MCF 10A (cell line): ENCODE measurements around the gene SLC25A10. TPM values are rescaled to one million over a fixed set of nuclear protein-coding genes. Genes with fewer than 3 reads are reported as not detected.

Experiments
- BruUV-seq: library from RNA; stranded (reverse); fragments of 400-500 nt; replicated peaks from 2 replicates; lab custom pipeline; 2021; lab: Mats Ljungman, UMichigan
- CTCF ChIA-PET: fragments of 300-600 bp; sonication (Branson Sonifier 250); formaldehyde crosslinking; extraction: SDS; loops from one replicate; lab custom pipeline; 2021; ENCODE audit warnings: antibody characterized with exemption, inconsistent platforms; lab: Yijun Ruan, JAX
- POLR2A ChIA-PET: fragments of 300-600, 350-650 bp; sonication (Branson Sonifier 250); formaldehyde crosslinking; extraction: SDS; loops from one replicate; lab custom pipeline; 2020; ENCODE audit warnings: antibody characterized with exemption, inconsistent platforms; lab: Yijun Ruan, JAX
- DNase-seq: peaks from one replicate; pipeline ENCODE4 v3.0.0-alpha.2; 2018; ENCODE audit not compliant: unreplicated experiment
- H3K27ac Mint-ChIP-seq: one replicate; pipeline ENCODE4 v1.8.0; 2022; ENCODE audit warnings: mild to moderate bottlenecking, low read depth, mixed read lengths; ENCODE audit not compliant: unreplicated experiment
- H3K27me3 Mint-ChIP-seq: one replicate; pipeline ENCODE4 v1.8.0; 2022; ENCODE audit warnings: mixed read lengths; ENCODE audit not compliant: insufficient read depth, unreplicated experiment
- H3K36me3 Mint-ChIP-seq: one replicate; pipeline ENCODE4 v1.8.0; 2022; ENCODE audit warnings: mild to moderate bottlenecking, moderate library complexity, mixed read lengths; ENCODE audit not compliant: insufficient read depth, unreplicated experiment
- H3K4me1 Mint-ChIP-seq: one replicate; pipeline ENCODE4 v1.8.0; 2022; ENCODE audit warnings: mixed read lengths; ENCODE audit not compliant: insufficient read depth, unreplicated experiment
- H3K4me3 Mint-ChIP-seq: one replicate; pipeline ENCODE4 v1.8.0; 2022; ENCODE audit warnings: mild to moderate bottlenecking, moderate library complexity, mixed read lengths; ENCODE audit not compliant: unreplicated experiment
- H3K9me3 Mint-ChIP-seq: one replicate; pipeline ENCODE4 v1.8.0; 2022; ENCODE audit warnings: mixed read lengths; ENCODE audit not compliant: unreplicated experiment
- CTCF ChIP-seq: fragments of 200-600 bp; IDR thresholded peaks from one replicate; pipeline ENCODE4 v1.8.0; 2022; ENCODE audit warnings: antibody characterized with exemption, mild to moderate bottlenecking; ENCODE audit not compliant: unreplicated experiment
- intact Hi-C: fragments of 100-400 bp; cut with micrococcal nuclease; formaldehyde crosslinking; loops from 2 replicates; pipeline ENCODE4 v1.14.1; 2022
- microRNA-seq: library from miRNA; unstranded; fragments of <30 nt; microRNA quantifications from one replicate; pipeline ENCODE4 v1.2.0, GENCODE V29; 2022
- total RNA-seq: library from RNA; stranded (reverse); gene quantifications from 2 replicates; pipeline ENCODE4 v1.2.3, GENCODE V29; 2022

The SLC25A10 gene
- total RNA-seq, 1 experiment from 2014 or later, result 9.5 TPM

GRCh38 chr17:81741049-81741593 is 29.0 kb downstream of the SLC25A10 start:
- intact Hi-C loops, result no loop called here
- Mint-ChIP-seq H3K4me1 (no peaks in the 10 kb centered on the region), H3K36me3 (no peaks in the 10 kb centered on the region), H3K27ac (no peak overlapping the region), H3K4me3 (no peak overlapping the region), H3K9me3 (no peaks in the 10 kb centered on the region), H3K27me3 (no peaks in the 10 kb centered on the region)
- POLR2A ChIA-PET, result no interaction called here
- no peak for TF ChIP-seq CTCF
- CTCF ChIA-PET, result no interaction called here
- no TSS peak for BruUV-seq
- no peak for DNase-seq

DNA sequence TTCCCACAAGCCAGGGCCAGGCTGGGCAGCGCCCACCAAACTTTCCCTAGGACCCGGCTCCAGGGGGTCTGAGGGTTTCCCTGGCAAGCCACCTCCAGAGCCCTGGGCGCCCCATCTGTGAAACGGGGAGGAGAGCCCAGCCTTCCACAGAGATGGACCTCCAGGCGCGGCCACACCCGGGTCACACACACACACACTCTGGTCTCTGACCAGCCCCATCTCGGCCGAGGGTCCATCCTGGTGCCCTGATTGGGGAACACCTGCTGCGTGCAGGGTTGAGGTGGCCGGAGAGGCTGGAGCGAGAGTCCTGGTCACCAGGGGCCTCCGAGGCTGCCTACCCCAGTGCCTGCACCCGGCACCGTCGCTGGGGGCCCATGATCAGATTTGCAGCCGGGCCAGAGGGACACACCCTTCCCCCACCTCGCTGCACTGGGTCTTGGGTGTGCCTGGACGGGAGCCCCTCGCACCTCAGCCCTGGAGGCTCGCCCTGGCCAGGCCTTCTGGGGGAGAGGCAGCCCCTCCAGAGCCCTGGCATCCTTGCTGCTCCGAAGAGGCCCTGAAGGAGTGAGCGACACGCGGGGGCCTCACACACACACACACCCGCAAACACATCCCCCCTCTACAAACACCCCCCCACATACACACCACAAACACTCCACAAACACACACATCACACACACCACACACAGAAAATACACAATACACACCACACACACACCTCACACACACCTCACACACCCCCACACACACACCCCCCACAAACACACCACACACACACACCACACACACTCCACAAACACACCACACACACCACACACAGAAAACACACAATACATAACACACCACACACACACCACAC is 29.7 kb downstream of the SLC25A10 start:
- Mint-ChIP-seq H3K9me3 (no peaks in the 10 kb centered on the region), H3K4me3 (no peak overlapping the region), H3K27me3 (no peaks in the 10 kb centered on the region), H3K27ac (no peak overlapping the region), H3K36me3 (no peaks in the 10 kb centered on the region), H3K4me1 (no peaks in the 10 kb centered on the region)
- POLR2A ChIA-PET, result no interaction called here
- no peak for DNase-seq
- CTCF ChIA-PET, result no interaction called here
- no peak for TF ChIP-seq CTCF
- no TSS peak for BruUV-seq
- intact Hi-C loops, result no loop called here

Small RNAs within 50 kb of the gene (microRNA-seq; reads per million reads assigned to microRNA genes)
- 1.2 reads per million for gene MIR6786

Other genes starting within 250 kb of the SLC25A10 start
- gene ACTG1, start 199.5 kb upstream of the SLC25A10 start, total RNA-seq, result 1,056 and 1,461 TPM in 2 replicates
- 0.37 TPM in 1 of 2 replicates, not detected in the other for gene FSCN2, start 183.9 kb upstream of the SLC25A10 start, total RNA-seq
- gene FAAP100, start 159.9 kb upstream of the SLC25A10 start, total RNA-seq, result 23.4 and 32.5 TPM in 2 replicates
- 83.9 and 95.1 TPM in 2 replicates for gene NPLOC4, start 75.2 kb upstream of the SLC25A10 start, total RNA-seq
- gene TSPAN10, start 75.1 kb upstream of the SLC25A10 start, total RNA-seq, result 1.8 and 2.1 TPM in 2 replicates
- gene PDE6G, start 55.7 kb upstream of the SLC25A10 start, total RNA-seq, result not detected in 2 replicates
- gene OXLD1, start 45.7 kb upstream of the SLC25A10 start, total RNA-seq, result 47.6 and 54.8 TPM in 2 replicates
- 23.9 and 27.1 TPM in 2 replicates for gene CCDC137, start 45.5 kb upstream of the SLC25A10 start, total RNA-seq
- 34.8 and 38.6 TPM in 2 replicates for gene ARL16, start 28.5 kb upstream of the SLC25A10 start, total RNA-seq
- gene HGS, start 28.3 kb upstream of the SLC25A10 start, total RNA-seq, result 160 and 178 TPM in 2 replicates
- 82.6 and 143 TPM in 2 replicates for gene MRPL12, start 8.9 kb upstream of the SLC25A10 start, total RNA-seq
- not detected in 2 replicates for gene GCGR, start 91.9 kb downstream of the SLC25A10 start, total RNA-seq
- gene MCRIP1, start 121.0 kb downstream of the SLC25A10 start, total RNA-seq, result 35.6 and 39.2 TPM in 2 replicates
- gene PPP1R27, start 122.8 kb downstream of the SLC25A10 start, total RNA-seq, result 0.29 TPM in 1 of 2 replicates, not detected in the other
- gene P4HB, start 148.3 kb downstream of the SLC25A10 start, total RNA-seq, result 894 and 1,111 TPM in 2 replicates
- 271 and 324 TPM in 2 replicates for gene ARHGDIA, start 159.1 kb downstream of the SLC25A10 start, total RNA-seq
- gene ALYREF, start 179.3 kb downstream of the SLC25A10 start, total RNA-seq, result 114 and 115 TPM in 2 replicates
- gene ANAPC11, start 179.4 kb downstream of the SLC25A10 start, total RNA-seq, result 144 and 151 TPM in 2 replicates
- gene NPB, start 190.0 kb downstream of the SLC25A10 start, total RNA-seq, result 0.28 TPM in 1 of 2 replicates, not detected in the other
- 26.5 and 26.8 TPM in 2 replicates for gene PCYT2, start 199.1 kb downstream of the SLC25A10 start, total RNA-seq
- 36.6 and 44.8 TPM in 2 replicates for gene SIRT7, start 205.9 kb downstream of the SLC25A10 start, total RNA-seq
- gene MAFG, start 215.5 kb downstream of the SLC25A10 start, total RNA-seq, result 38.1 and 48.9 TPM in 2 replicates
- gene PYCR1, start 225.0 kb downstream of the SLC25A10 start, total RNA-seq, result 151 and 154 TPM in 2 replicates
- gene MYADML2, start 234.9 kb downstream of the SLC25A10 start, total RNA-seq, result not detected in 2 replicates
- gene NOTUM, start 248.9 kb downstream of the SLC25A10 start, total RNA-seq, result not detected in 2 replicates